ENCODE measurements around the gene KDELR3.

- TF ChIP-seq CTCF (IDR thresholded peaks at IDR 0.05) (no peak), ZFX (IDR thresholded peaks at IDR 0.05; ENCODE audit: borderline replicate concordance) (no peak)
Observed at GRCh38 chr22:38461414-38462081, 6.3 kb upstream of the KDELR3 start.

Data from 22Rv1 (cell line).